SK-N-SH (cell line): ENCODE results near the gene IZUMO4. TPM values are rescaled to one million over a fixed set of nuclear protein-coding genes. Genes with fewer than 3 reads are reported as not detected.
"Not testable (repeated sequence)": the region's sequence is repeated elsewhere in the genome, so short reads cannot be mapped to it uniquely, and the experiment has no call there.

Experiments
- CTCF ChIA-PET: fragments of 300-600, 350-600 bp; formaldehyde crosslinking; extraction: SDS; loops from one replicate; lab custom pipeline; 2021; lab: Yijun Ruan, JAX
- POLR2A ChIA-PET: fragments of 350-600 bp; sonication (Branson Sonifier 250); formaldehyde crosslinking; extraction: SDS; loops from one replicate; lab custom pipeline; 2020; ENCODE audit warnings: antibody characterized with exemption, inconsistent platforms; lab: Yijun Ruan, JAX
- DNase-seq: peaks from one replicate; pipeline ENCODE4 v3.0.0; 2012
- H2AFZ ChIP-seq: fragments of 200-600 bp; sonication (generic); 2 replicates; pipeline ENCODE4 v1.8.1; 2016; ENCODE audit warnings: antibody characterized with exemption, mild to moderate bottlenecking, low read depth
- H3F3A ChIP-seq: fragments of 200-600 bp; sonication (generic); replicated peaks from 2 replicates; pipeline ENCODE3; 2016; ENCODE audit warnings: antibody characterized with exemption, mild to moderate bottlenecking; ENCODE audit not compliant: insufficient read depth
- H3K27ac ChIP-seq, 2 experiments: fragments of 200-500 bp in 1 of 2; fragments of 200-600 bp in 1 of 2; sonication (Bioruptor generic) in 1 of 2; sonication (generic), shearing (Covaris generic) in 1 of 2; 2 replicates each; pipeline versions ENCODE4 v1.5.1 to v1.6.1; 2014 to 2016; ENCODE audit warnings: low read depth in 2 of 2, inconsistent platforms in 1 of 2, low read length in 1 of 2, mild to moderate bottlenecking in 1 of 2, mixed read lengths in 1 of 2
- H3K27me3 ChIP-seq: fragments of 200-600 bp; sonication (generic), shearing (Covaris generic); 2 replicates; pipeline ENCODE4 v1.6.1; 2016; ENCODE audit warnings: mixed run types; ENCODE audit not compliant: insufficient read depth
- H3K36me3 ChIP-seq, 2 experiments: fragments of 200-500 bp in 1 of 2; fragments of 200-600 bp in 1 of 2; sonication (Bioruptor generic) in 1 of 2; sonication (generic) in 1 of 2; replicated peaks in 1 of 2; 2 replicates each; pipeline versions ENCODE3 to v1.5.1; 2014 to 2016; ENCODE audit warnings: low read length in 1 of 2, mild to moderate bottlenecking in 1 of 2; ENCODE audit not compliant: insufficient read depth in 2 of 2, control insufficient read depth in 1 of 2
- H3K4me1 ChIP-seq, 2 experiments: fragments of 200-500 bp in 1 of 2; fragments of 200-600 bp in 1 of 2; sonication (Bioruptor generic) in 1 of 2; sonication (generic), shearing (Covaris generic) in 1 of 2; 2 replicates each; pipeline versions ENCODE4 v1.5.1 to v1.6.1; 2014 to 2016; ENCODE audit warnings: low read depth in 1 of 2, low read length in 1 of 2, mixed run types in 1 of 2; ENCODE audit not compliant: insufficient read depth in 2 of 2, control insufficient read depth in 1 of 2
- H3K4me2 ChIP-seq: fragments of 200-600 bp; sonication (generic), shearing (Covaris generic); 2 replicates; pipeline ENCODE4 v1.6.1; 2017; ENCODE audit warnings: mixed run types
- H3K4me3 ChIP-seq, 2 experiments: fragments of 200-500 bp in 1 of 2; fragments of 200-600 bp in 1 of 2; sonication (Bioruptor generic) in 1 of 2; sonication (generic), shearing (Covaris generic) in 1 of 2; 2 replicates each; pipeline versions ENCODE4 v1.5.1 to v1.8.1; 2014 to 2016; ENCODE audit warnings: low read depth in 2 of 2, inconsistent platforms in 1 of 2, low read length in 1 of 2, mild to moderate bottlenecking in 1 of 2, mixed read lengths in 1 of 2, moderate library complexity in 1 of 2
- H3K79me2 ChIP-seq: fragments of 200-600 bp; sonication (generic); 2 replicates; pipeline ENCODE4 v1.8.1; 2017; ENCODE audit warnings: mild to moderate bottlenecking; ENCODE audit not compliant: insufficient read depth
- H3K9ac ChIP-seq: fragments of 200-600 bp; sonication (generic); 2 replicates; pipeline ENCODE4 v1.6.1; 2017; ENCODE audit warnings: mixed run types
- H3K9me2 ChIP-seq: fragments of 200-600 bp; sonication (generic); 2 replicates; pipeline ENCODE4 v1.6.1; 2017; ENCODE audit warnings: mixed run types
- H3K9me3 ChIP-seq: fragments of 200-600 bp; sonication (generic); 2 replicates; pipeline ENCODE4 v1.6.1; 2017; ENCODE audit warnings: mixed run types, mild to moderate bottlenecking, moderate library complexity
- H4K20me1 ChIP-seq: fragments of 200-600 bp; sonication (generic); 2 replicates; pipeline ENCODE4 v1.6.1; 2017; ENCODE audit warnings: mild to moderate bottlenecking, mixed run types; ENCODE audit not compliant: insufficient read depth
- CHD2 ChIP-seq: fragments of 150-350 bp; IDR thresholded peaks from 2 replicates; pipeline ENCODE4 v1.6.1; 2018; ENCODE audit warnings: low read length; ENCODE audit not compliant: partially characterized antibody
- EP300 ChIP-seq, 2 experiments: IDR thresholded peaks; 2 replicates each; pipeline versions ENCODE4 v1.4.0 to v1.6.1; 2012; ENCODE audit warnings: borderline replicate concordance in 1 of 2, low read depth in 1 of 2, low read length in 1 of 2
- EZH2phosphoT487 ChIP-seq: fragments of 200-600 bp; sonication (generic); IDR thresholded peaks from 2 replicates; pipeline ENCODE4 v1.6.1; 2017; ENCODE audit warnings: low read depth, mixed run types, mild to moderate bottlenecking, antibody characterized with exemption, moderate library complexity, borderline replicate concordance
- FOXJ3 ChIP-seq: sonication (generic); formaldehyde crosslinking; IDR thresholded peaks from 2 replicates; pipeline ENCODE4 v1.5.1; 2020; ENCODE audit warnings: mild to moderate bottlenecking, missing genetic modification reagents
- GATA2 ChIP-seq: sonication (generic); formaldehyde crosslinking; IDR thresholded peaks from 2 replicates; pipeline ENCODE4 v1.5.0; 2020; ENCODE audit warnings: mild to moderate bottlenecking, missing genetic modification reagents
- MEF2A ChIP-seq: IDR thresholded peaks from 2 replicates; pipeline ENCODE4 v1.4.0; 2012; ENCODE audit warnings: low read depth, borderline replicate concordance
- NRF1 ChIP-seq: IDR thresholded peaks from 2 replicates; pipeline ENCODE4 v1.6.1; 2012; ENCODE audit warnings: low read depth, mild to moderate bottlenecking, low read length
- POLR2AphosphoS5 ChIP-seq: IDR thresholded peaks from 2 replicates; pipeline ENCODE4 v1.6.1; 2012; ENCODE audit warnings: low read depth, low read length
- RAD21 ChIP-seq: IDR thresholded peaks from 2 replicates; pipeline ENCODE4 v1.6.1; 2012; ENCODE audit warnings: mild to moderate bottlenecking, low read length
- SMC3 ChIP-seq: IDR thresholded peaks from 2 replicates; pipeline ENCODE4 v1.6.1; 2012; ENCODE audit warnings: low read depth, low read length, improper control_type of control experiment
- TAF1 ChIP-seq: IDR thresholded peaks from 2 replicates; pipeline ENCODE4 v1.6.1; 2012; ENCODE audit warnings: low read depth, mild to moderate bottlenecking, low read length, moderate library complexity, borderline replicate concordance
- WGBS: methylation state at CpG from one replicate; pipeline ENCODE4 v1.1.6; 2017; ENCODE audit warnings: low lambda C conversion rate; 5-methylcytosine and 5-hydroxymethylcytosine counted together
- polyA plus RNA-seq, 3 experiments: library from polyadenylated mRNA; depleted of rRNA; stranded (reverse); fragments of >200 nt; gene quantifications; 2 replicates each; pipeline ENCODE4 v1.2.3, GENCODE V29; 2012
- TF ChIP-seq, protein P1 (sequence below): IDR thresholded peaks from 2 replicates; pipeline ENCODE4 v1.4.0; 2012; ENCODE audit warnings: low read depth
- TF ChIP-seq, protein P2 (sequence below): IDR thresholded peaks from 2 replicates; pipeline ENCODE4 v1.4.0; 2012; ENCODE audit warnings: low read depth, borderline replicate concordance
- TF ChIP-seq, protein P3 (sequence below): IDR thresholded peaks from 2 replicates; pipeline ENCODE4 v1.6.1; 2012; ENCODE audit warnings: mild to moderate bottlenecking, low read depth, low read length, moderate library complexity

The IZUMO4 gene
- polyA plus RNA-seq, 1 of the 3 experiments (the other 2 are of a cell fraction): 4.6 TPM

DNA sequence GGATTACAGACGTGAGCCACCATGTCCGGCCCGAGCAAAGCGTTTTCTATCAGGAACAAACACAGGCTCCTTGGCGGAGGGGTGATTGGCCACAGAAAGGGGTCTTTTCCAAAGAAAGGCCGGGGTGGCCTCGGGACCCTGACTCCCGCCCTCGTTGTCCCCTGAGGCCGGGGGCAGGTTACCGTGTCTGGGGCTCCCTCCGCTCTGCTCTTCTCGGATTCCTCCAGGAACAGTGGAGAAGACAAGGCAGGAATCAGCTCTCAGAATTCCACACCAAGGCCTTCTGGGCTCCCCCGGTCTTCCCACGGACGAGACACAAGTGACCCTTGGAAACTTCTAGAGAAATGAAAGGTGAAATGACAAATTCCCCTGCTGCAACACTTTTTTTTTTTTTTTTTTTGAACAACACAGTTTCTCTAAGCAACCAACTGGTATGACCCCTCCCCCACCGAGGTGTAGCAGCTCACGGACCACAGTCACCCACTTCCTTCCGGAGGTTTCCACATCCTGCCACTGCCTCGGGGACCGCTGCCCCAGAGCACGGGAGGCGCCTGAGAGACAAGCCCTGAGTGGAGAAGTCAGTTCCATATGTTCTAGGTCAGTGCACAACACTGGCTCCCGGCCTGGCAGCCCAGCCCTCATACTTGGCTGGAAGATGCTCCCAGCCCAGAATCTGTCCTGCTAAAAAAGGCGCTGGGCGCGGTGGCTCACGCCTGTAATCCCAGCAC is 11.6 kb upstream of the IZUMO4 start:
- H3K79me2 ChIP-seq: peaks cover 56% of the 10 kb centered on the region
- 97% methylated on average over 21 of the region's 28 CpGs for WGBS
- peak; percentile 20 for DNase-seq
- ChIA-PET CTCF (interaction anchor here (1.4 kb wide), 1 partner anchor 10 kb away, joined by 5 read pairs; the partner anchor contains the start of gene MOB3A), POLR2A (interaction anchor here (0.5 kb wide), 1 partner anchor 198 kb away, joined by 3 read pairs; no protein-coding TSS in a partner anchor)
- no peaks in the 10 kb centered on the region for H3K9me3 ChIP-seq
- no peak overlapping the region for H2AFZ ChIP-seq
- H3K4me1 ChIP-seq: peaks cover 14 to 15% of the 10 kb centered on the region in 2 experiments; a peak in 2 of 4 replicates
- H4K20me1 ChIP-seq: no peaks in the 10 kb centered on the region
- no peak overlapping the region for H3K4me2 ChIP-seq
- H3K9ac ChIP-seq: no peak overlapping the region
- H3K4me3 ChIP-seq: no peak overlapping the region
- peaks cover 0 to 6% of the 10 kb centered on the region in 2 experiments for H3K36me3 ChIP-seq
- H3K27me3 ChIP-seq: no peaks in the 10 kb centered on the region
- no peak for TF ChIP-seq EZH2phosphoT487
- TF ChIP-seq POLR2AphosphoS5: no peak
- no peak for TF ChIP-seq TAF1
- TF ChIP-seq SMC3: no peak
- TF ChIP-seq, protein P1, sequence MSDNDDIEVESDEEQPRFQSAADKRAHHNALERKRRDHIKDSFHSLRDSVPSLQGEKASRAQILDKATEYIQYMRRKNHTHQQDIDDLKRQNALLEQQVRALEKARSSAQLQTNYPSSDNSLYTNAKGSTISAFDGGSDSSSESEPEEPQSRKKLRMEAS: no peak
- no peak for TF ChIP-seq RAD21
- TF ChIP-seq, protein P2, sequence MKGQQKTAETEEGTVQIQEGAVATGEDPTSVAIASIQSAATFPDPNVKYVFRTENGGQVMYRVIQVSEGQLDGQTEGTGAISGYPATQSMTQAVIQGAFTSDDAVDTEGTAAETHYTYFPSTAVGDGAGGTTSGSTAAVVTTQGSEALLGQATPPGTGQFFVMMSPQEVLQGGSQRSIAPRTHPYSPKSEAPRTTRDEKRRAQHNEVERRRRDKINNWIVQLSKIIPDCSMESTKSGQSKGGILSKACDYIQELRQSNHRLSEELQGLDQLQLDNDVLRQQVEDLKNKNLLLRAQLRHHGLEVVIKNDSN: no peak
- no peak for TF ChIP-seq MEF2A
- TF ChIP-seq CHD2: no peak
- no peak for TF ChIP-seq GATA2 (CRISPR knock-in tag)
- TF ChIP-seq FOXJ3 (CRISPR knock-in tag): no peak
- TF ChIP-seq, protein P3, sequence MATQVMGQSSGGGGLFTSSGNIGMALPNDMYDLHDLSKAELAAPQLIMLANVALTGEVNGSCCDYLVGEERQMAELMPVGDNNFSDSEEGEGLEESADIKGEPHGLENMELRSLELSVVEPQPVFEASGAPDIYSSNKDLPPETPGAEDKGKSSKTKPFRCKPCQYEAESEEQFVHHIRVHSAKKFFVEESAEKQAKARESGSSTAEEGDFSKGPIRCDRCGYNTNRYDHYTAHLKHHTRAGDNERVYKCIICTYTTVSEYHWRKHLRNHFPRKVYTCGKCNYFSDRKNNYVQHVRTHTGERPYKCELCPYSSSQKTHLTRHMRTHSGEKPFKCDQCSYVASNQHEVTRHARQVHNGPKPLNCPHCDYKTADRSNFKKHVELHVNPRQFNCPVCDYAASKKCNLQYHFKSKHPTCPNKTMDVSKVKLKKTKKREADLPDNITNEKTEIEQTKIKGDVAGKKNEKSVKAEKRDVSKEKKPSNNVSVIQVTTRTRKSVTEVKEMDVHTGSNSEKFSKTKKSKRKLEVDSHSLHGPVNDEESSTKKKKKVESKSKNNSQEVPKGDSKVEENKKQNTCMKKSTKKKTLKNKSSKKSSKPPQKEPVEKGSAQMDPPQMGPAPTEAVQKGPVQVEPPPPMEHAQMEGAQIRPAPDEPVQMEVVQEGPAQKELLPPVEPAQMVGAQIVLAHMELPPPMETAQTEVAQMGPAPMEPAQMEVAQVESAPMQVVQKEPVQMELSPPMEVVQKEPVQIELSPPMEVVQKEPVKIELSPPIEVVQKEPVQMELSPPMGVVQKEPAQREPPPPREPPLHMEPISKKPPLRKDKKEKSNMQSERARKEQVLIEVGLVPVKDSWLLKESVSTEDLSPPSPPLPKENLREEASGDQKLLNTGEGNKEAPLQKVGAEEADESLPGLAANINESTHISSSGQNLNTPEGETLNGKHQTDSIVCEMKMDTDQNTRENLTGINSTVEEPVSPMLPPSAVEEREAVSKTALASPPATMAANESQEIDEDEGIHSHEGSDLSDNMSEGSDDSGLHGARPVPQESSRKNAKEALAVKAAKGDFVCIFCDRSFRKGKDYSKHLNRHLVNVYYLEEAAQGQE: no peak
- no peak for TF ChIP-seq EP300 (IDR thresholded peaks at IDR 0.05; ENCODE audit: borderline replicate concordance in 1 of 2, low read depth in 1 of 2, low read length in 1 of 2)
- TF ChIP-seq NRF1: no peak
- peaks cover 4% of the 10 kb centered on the region for H3F3A ChIP-seq
- H3K27ac ChIP-seq: no peak overlapping the region
- no peaks in the 10 kb centered on the region for H3K9me2 ChIP-seq

DNA sequence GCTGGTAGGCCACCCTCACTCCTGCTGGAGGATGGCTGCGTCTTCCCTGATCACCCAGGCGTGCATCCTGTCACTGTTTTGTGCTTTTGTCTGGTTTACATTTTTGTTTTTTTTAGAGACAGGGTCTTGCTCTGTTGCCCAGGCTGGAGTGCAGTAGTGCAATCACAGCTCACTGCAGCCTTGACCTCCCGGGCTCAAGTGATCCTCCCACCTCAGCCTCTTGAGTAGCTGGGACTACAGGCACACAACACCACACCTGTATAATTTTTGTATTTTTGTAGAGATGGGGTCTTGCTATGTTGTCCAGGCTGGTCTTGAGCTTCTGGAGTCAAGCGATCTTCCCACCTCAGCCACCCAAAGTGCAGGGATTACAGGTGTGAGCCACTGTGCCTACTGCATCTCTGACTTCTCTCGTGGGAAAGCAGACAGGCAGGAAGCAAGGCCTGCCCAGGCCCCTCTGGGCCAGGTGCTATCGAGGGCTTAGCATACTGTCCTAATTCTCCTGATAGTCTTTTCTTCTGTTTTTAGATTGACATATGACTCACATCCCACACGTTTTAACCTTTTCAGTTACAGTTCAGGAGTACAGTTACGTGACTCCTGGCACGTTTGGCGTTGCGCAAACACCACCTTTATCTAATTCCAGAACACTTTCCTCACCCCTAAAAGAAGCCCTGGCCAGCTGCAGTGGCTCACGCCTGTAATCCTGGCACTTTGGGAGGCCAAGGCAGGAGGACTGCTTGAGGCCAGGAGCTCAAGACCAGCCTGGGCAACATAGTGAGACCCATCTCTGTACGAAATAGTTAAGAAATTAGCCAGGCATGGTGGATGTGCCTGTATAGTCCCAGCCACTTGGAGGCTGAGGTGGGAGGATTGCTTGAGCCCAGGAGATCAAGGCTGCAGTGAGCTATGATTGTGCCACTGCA is 9.8 kb upstream of the IZUMO4 start:
- H3K36me3 ChIP-seq, H2AFZ ChIP-seq, H3K4me3 ChIP-seq, H3K27me3 ChIP-seq, H3K9me2 ChIP-seq, H3K4me2 ChIP-seq, H3K9me3 ChIP-seq, H4K20me1 ChIP-seq, POLR2A ChIA-PET, H3K9ac ChIP-seq, H3F3A ChIP-seq, H3K27ac ChIP-seq: not testable (repeated sequence)
- WGBS: 82% methylated on average over 13 of the region's 13 CpGs
- peaks cover 16 to 25% of the 10 kb centered on the region in 2 experiments; a peak in 2 of 4 replicates for H3K4me1 ChIP-seq
- CTCF ChIA-PET: interaction anchor here (1.4 to 2.0 kb wide), 3 partner anchors 17 to 67 kb away, joined by 3 to 12 read pairs (median 4); no protein-coding TSS in a partner anchor
- H3K79me2 ChIP-seq: peaks cover 70% of the 10 kb centered on the region
- peak; percentile 7 for DNase-seq
